Measurements from ENCODE around the gene KLK6. TPM values are rescaled to one million over a fixed set of nuclear protein-coding genes. Genes with fewer than 3 reads are reported as not detected.
"Not testable (repeated sequence)": the region's sequence is repeated elsewhere in the genome, so short reads cannot be mapped to it uniquely, and the experiment has no call there.

Gene KLK6
- total RNA-seq, 4 donors from 2014 or later = 5.4 to 56.9 (median 9.0) TPM; not detected in 1

DNA sequence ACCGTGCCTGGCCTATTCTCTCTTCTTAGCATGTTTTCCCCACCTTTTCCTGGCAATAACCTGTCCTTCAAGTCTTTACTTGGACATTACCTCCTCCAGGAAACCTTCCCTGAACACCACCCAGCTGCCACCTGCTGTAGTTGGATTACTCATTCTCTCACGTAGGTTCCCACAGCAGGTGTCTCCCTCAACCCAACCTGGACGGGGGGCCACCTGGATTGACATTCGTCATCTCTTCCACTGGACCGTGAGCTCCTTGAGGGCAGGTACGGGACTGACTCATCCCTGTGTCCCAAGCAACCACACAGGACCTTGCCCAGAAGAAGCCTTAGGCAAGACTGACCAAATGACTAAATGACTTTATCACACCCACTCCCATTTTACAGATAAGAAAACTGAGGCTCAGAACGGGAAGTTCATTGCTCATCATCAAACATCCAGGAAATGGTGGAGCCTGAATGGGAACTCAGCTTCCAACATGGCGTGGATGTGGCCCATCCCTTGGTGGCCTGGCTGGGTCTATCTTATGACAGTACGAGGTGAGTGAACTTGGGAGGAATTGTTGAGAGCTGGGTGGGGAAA is 3.5 kb upstream of the KLK6 start:
- WGBS = 68% methylated on average over 9 of the region's 9 CpGs
- no peaks in the 10 kb centered on the region for H3K36me3 ChIP-seq
- no peaks in the 10 kb centered on the region for H3K9me3 ChIP-seq
- TF ChIP-seq POLR2AphosphoS5 (IDR thresholded peaks at IDR 0.05) = no peak
- no peak for DNase-seq (ENCODE audit: low spot score in 2 of 2)
- H3K27ac ChIP-seq = no peak overlapping the region
- H3K4me3 ChIP-seq = no peak overlapping the region
- H3K27me3 ChIP-seq = peaks cover 22% of the 10 kb centered on the region
- H3K4me1 ChIP-seq = peaks cover 17% of the 10 kb centered on the region

DNA sequence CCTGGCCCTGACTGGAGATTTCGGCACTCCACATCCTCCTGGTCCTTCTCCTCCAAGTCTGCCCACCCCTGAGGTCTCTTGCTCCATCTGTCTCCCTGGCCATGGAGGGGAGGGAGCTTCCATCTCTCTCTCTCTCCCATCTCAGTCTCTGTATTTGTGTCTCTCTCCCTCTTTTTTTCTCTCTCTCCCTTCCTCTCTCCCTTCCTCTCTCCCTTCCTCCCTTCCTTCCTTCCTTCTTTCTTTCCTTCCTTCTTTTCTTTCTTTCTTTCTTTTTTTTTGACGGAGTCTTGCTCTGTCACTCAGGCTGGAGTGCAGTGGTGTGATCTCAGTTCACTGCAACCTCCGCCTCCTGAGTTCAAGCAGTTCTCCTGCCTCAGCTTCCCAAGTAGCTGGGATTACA is 419 bp upstream of the KLK6 start:
- not testable (repeated sequence) for H3K9me3 ChIP-seq; H3K27ac ChIP-seq; H3K36me3 ChIP-seq; DNase-seq (ENCODE audit: low spot score in 2 of 2); H3K4me3 ChIP-seq
- WGBS = 66% methylated on average over 3 of the region's 3 CpGs
- Histone ChIP-seq H3K4me1 (peaks cover 11% of the 10 kb centered on the region), H3K27me3 (peaks cover 28% of the 10 kb centered on the region)

DNA sequence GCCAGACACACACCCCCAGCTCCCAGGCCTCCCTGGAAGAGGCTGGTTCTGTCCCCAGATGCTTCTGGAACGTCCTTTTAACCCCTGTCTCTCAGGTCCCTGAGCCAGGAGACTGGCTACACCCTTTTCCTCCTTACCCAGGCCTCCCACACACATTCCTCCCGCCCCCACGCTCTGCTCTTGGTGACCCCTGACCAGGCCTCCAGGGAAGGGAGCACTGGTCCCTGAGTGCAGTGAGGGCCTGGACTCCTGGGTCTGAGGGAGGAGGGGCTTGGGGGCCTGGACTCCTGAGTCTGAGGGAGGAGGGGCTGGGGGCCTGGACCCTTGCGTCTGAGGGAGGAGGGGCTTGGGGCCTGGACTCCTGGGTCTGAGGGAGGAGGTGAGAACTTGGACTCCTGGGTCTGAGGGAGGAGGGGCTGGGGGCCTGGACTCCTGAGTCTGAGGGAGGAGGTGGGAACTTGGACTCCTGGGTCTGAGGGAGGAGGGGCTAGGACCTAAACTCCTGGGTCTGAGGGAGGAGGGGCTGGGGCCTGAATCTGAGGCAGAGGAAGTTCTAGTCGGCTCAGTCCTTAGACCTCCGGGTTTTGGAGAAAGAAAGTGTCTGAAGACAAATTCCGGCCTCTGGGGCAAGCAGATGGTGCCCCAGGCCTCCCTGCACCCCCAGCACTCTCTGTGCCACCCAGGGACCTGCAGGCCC is 527 bp downstream of the KLK6 start:
- TF ChIP-seq, protein P1, sequence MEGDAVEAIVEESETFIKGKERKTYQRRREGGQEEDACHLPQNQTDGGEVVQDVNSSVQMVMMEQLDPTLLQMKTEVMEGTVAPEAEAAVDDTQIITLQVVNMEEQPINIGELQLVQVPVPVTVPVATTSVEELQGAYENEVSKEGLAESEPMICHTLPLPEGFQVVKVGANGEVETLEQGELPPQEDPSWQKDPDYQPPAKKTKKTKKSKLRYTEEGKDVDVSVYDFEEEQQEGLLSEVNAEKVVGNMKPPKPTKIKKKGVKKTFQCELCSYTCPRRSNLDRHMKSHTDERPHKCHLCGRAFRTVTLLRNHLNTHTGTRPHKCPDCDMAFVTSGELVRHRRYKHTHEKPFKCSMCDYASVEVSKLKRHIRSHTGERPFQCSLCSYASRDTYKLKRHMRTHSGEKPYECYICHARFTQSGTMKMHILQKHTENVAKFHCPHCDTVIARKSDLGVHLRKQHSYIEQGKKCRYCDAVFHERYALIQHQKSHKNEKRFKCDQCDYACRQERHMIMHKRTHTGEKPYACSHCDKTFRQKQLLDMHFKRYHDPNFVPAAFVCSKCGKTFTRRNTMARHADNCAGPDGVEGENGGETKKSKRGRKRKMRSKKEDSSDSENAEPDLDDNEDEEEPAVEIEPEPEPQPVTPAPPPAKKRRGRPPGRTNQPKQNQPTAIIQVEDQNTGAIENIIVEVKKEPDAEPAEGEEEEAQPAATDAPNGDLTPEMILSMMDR (IDR thresholded peaks at IDR 0.05) = no peak
- no peak for TF ChIP-seq POLR2AphosphoS5 (IDR thresholded peaks at IDR 0.05)
- TF ChIP-seq EP300 (IDR thresholded peaks at IDR 0.05) = no peak
- no peak for TF ChIP-seq POLR2A (IDR thresholded peaks at IDR 0.05)
- 42% methylated on average over 5 of the region's 7 CpGs for WGBS
- Histone ChIP-seq H3K27me3 (peaks cover 30% of the 10 kb centered on the region), H3K4me3 (no peak overlapping the region), H3K4me1 (peaks cover 11% of the 10 kb centered on the region), H3K27ac (no peak overlapping the region), H3K9me3 (no peaks in the 10 kb centered on the region), H3K36me3 (no peaks in the 10 kb centered on the region)
- DNase-seq (ENCODE audit: low spot score in 2 of 2) = no peak

DNA sequence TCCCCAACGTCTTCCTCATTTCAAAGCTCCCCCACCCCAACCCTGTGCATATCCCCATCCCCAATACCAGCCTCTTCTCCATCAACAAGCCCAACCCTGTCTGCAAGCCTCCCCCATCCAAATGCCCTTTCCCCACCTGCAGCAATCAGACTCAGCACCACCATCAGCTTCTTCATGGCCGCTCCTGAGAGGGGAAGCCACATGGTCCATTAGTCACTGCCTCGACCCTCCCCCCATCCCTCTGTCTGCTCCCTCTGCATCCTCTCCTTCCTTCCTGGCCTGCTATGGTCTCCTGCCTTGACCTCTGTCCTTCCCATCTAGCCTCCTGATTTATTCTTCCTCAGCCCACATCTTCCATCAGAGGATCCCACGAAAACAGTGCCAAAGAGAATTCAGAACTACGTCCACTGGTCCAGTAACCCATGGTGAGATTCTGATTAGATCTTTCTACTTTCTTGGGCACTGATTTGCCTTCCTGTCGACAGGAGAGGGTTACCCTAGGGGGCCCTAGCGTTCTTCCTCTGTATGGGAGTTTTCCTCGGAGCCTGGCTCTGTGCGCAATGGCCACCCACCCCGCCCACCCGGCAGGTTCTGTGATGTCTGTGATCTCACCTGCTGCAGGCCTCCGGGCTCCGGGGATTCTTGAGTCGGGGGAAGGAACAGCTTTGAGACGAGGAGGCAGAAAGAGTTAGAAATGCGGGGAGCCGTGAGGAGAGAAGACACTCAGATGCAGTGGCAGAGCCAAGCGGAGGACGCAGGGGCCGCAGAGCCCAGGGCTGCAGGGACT is 1.3 kb downstream of the KLK6 start:
- H3K36me3 ChIP-seq = no peaks in the 10 kb centered on the region
- H3K27me3 ChIP-seq = peaks cover 30% of the 10 kb centered on the region
- no peak for TF ChIP-seq EP300 (IDR thresholded peaks at IDR 0.05)
- TF ChIP-seq POLR2AphosphoS5 (IDR thresholded peaks at IDR 0.05) = no peak
- no peak for TF ChIP-seq POLR2A (IDR thresholded peaks at IDR 0.05)
- TF ChIP-seq, protein P1 (IDR thresholded peaks at IDR 0.05) = no peak
- H3K4me1 ChIP-seq = peaks cover 11% of the 10 kb centered on the region
- no peaks in the 10 kb centered on the region for H3K9me3 ChIP-seq
- no peak for DNase-seq (ENCODE audit: low spot score in 2 of 2)
- H3K4me3 ChIP-seq = no peak overlapping the region
- WGBS = 67% methylated on average over 19 of the region's 20 CpGs
- H3K27ac ChIP-seq = no peak overlapping the region

DNA sequence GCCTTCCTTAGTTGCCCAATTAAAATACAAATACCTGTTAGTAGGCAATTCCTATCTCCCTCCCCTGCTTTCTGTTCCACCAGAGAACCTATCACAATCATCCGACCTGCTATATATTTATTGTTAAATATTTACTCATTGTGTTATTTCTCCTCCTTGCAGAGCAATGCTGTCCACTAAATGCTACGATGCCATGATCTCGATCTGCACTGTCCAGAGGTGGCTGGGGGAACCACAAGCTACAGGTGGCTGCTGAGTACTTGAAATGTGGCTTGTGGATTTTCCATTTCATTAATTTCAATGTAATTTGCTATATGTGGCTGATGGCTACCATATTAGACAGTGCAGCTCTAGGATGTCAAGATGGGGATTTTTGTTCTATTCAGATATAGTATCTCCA is 5.1 kb downstream of the KLK6 start:
- peaks cover 29% of the 10 kb centered on the region for H3K27me3 ChIP-seq
- WGBS = 93% methylated on average over 3 of the region's 3 CpGs
- DNase-seq (ENCODE audit: low spot score in 2 of 2) = no peak
- no peak overlapping the region for H3K4me3 ChIP-seq
- TF ChIP-seq POLR2A (IDR thresholded peaks at IDR 0.05) (no peak), POLR2AphosphoS5 (IDR thresholded peaks at IDR 0.05) (no peak), EP300 (IDR thresholded peaks at IDR 0.05) (no peak)
- TF ChIP-seq, protein P1 (IDR thresholded peaks at IDR 0.05) = no peak
- no peaks in the 10 kb centered on the region for H3K9me3 ChIP-seq
- H3K27ac ChIP-seq = no peak overlapping the region
- H3K36me3 ChIP-seq = no peaks in the 10 kb centered on the region
- peaks cover 6% of the 10 kb centered on the region for H3K4me1 ChIP-seq

DNA sequence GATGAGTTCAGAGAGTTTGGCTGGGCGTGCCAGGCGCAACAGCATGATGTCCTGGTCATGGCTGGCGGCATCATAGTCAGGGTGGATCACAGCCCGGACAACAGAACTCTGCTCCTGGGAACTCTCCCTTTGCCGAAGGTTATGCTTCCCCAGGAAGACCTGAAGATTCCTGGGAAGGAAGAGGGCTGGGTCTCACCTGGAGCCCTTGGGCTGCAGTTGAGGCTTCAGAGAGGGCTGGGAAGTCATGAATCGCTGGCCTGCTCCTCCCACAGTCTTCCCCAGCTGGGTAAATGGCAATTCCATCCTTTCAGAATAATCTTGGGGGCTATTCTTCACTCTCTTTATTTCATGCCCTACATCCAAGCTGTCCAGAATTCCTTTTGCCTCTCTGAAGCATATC is 6.0 kb downstream of the KLK6 start:
- 89% methylated on average over 6 of the region's 6 CpGs for WGBS
- no peak for DNase-seq (ENCODE audit: low spot score in 2 of 2)
- Histone ChIP-seq H3K27ac (no peak overlapping the region), H3K4me1 (no peaks in the 10 kb centered on the region), H3K27me3 (peaks cover 20% of the 10 kb centered on the region), H3K4me3 (no peak overlapping the region), H3K36me3 (no peaks in the 10 kb centered on the region), H3K9me3 (no peaks in the 10 kb centered on the region)
- TF ChIP-seq EP300 (IDR thresholded peaks at IDR 0.05) (no peak), POLR2AphosphoS5 (IDR thresholded peaks at IDR 0.05) (no peak), POLR2A (IDR thresholded peaks at IDR 0.05) (no peak)
- TF ChIP-seq, protein P1 (IDR thresholded peaks at IDR 0.05) = no peak
